Hematopoietic multipotent progenitor cell treated with erythropoietin and hydrocortisone succinate and interleukin-3 and kit ligand, for 8 days (in vitro differentiated cells): ENCODE measurements around the gene DBH.

ENCODE experiments used
- DNase-seq: peaks from one replicate; pipeline ENCODE4 v3.0.0-alpha.2; 2015

DBH gene

GRCh38 chr9:133627341-133627740 is 8.8 kb upstream of the DBH start:
- no peak for DNase-seq

GRCh38 chr9:133628766-133629165 is 7.4 kb upstream of the DBH start:
- no peak for DNase-seq

- DNase-seq, result no peak
Measured at GRCh38 chr9:133629221-133630110, 6.7 kb upstream of the DBH start.

- no peak for DNase-seq
Measured at GRCh38 chr9:133631111-133631510, 5.1 kb upstream of the DBH start.

- DNase-seq, result no peak
Measured at GRCh38 chr9:133632806-133633680, 3.1 kb upstream of the DBH start.

GRCh38 chr9:133633681-133634080 is 2.5 kb upstream of the DBH start:
- peak; percentile 16 for DNase-seq

GRCh38 chr9:133634081-133634691 is 2.0 kb upstream of the DBH start:
- DNase-seq, result no peak

- DNase-seq, result no peak
Measured at GRCh38 chr9:133635098-133635497, 1.1 kb upstream of the DBH start.

GRCh38 chr9:133636902-133637301 is 739 bp downstream of the DBH start:
- no peak for DNase-seq

GRCh38 chr9:133637451-133638055 is 1.4 kb downstream of the DBH start:
- no peak for DNase-seq

- no peak for DNase-seq
Measured at GRCh38 chr9:133638076-133638475, 1.9 kb downstream of the DBH start.

- DNase-seq, result no peak
Measured at GRCh38 chr9:133638711-133639110, 2.5 kb downstream of the DBH start.

- no peak for DNase-seq
Measured at GRCh38 chr9:133639613-133640012, 3.5 kb downstream of the DBH start.

- DNase-seq, result no peak
Measured at GRCh38 chr9:133640160-133640559, 4.0 kb downstream of the DBH start.

GRCh38 chr9:133640580-133641395 is 4.6 kb downstream of the DBH start:
- no peak for DNase-seq

- no peak for DNase-seq
Measured at GRCh38 chr9:133641396-133641655, 5.2 kb downstream of the DBH start.

- DNase-seq, result no peak
Measured at GRCh38 chr9:133641861-133642595, 5.9 kb downstream of the DBH start.

- DNase-seq, result no peak
Measured at GRCh38 chr9:133642708-133643361, 6.7 kb downstream of the DBH start.

- DNase-seq, result no peak
Measured at GRCh38 chr9:133643362-133643755, 7.2 kb downstream of the DBH start.

GRCh38 chr9:133643978-133644760 is 8.0 kb downstream of the DBH start:
- no peak for DNase-seq
